GM12878 (cell line): ENCODE results near the gene SLC22A4. TPM values are rescaled to one million over a fixed set of nuclear protein-coding genes. Genes with fewer than 3 reads are reported as not detected.

Experiments
- ATAC-seq: fragments of 200-7000 bp; cut with Tn5 transposase; 3 replicates; pipeline ENCODE4 v1.9.1; 2020; ENCODE audit warnings: mild to moderate bottlenecking, moderate library complexity
- BruUV-seq: library from RNA; stranded (reverse); fragments of 400-500 nt; replicated peaks from 2 replicates; lab custom pipeline; 2021; lab: Mats Ljungman, UMichigan
- CTCF ChIA-PET: fragments of 300-600 bp; sonication (Branson Sonifier 250); formaldehyde crosslinking; extraction: SDS; loops from one replicate; lab custom pipeline; 2021; ENCODE audit warnings: inconsistent platforms; lab: Yijun Ruan, JAX
- POLR2A ChIA-PET: fragments of 350-600 bp; formaldehyde crosslinking; extraction: SDS; loops from one replicate; lab custom pipeline; 2021; ENCODE audit warnings: inconsistent platforms; lab: Charles Lee
- RAD21 ChIA-PET: fragments of 300-600 bp; sonication (Branson Sonifier 250); formaldehyde crosslinking; loops from one replicate; lab custom pipeline; 2023; ENCODE audit warnings: antibody characterized with exemption; ENCODE audit not compliant: unreplicated experiment; lab: Charles Lee
- SMC1A ChIA-PET: fragments of 300-600 bp; sonication (Branson Sonifier 250); formaldehyde crosslinking; loops from one replicate; lab custom pipeline; 2023; ENCODE audit not compliant: unreplicated experiment, uncharacterized antibody; lab: Charles Lee
- DNase-seq: peaks from one replicate; pipeline ENCODE4 v3.0.0-alpha.2; 2011; ENCODE audit warnings: low read depth, low spot score
- FAIRE-seq: peaks from 3 replicates; lab custom pipeline; 2011; peaks lifted over from hg19 to GRCh38; lab: Jason Lieb, UNC
- H2AFZ ChIP-seq: 2 replicates; pipeline ENCODE4 v1.6.0; 2011; ENCODE audit warnings: low read depth, low read length, control low read depth; ENCODE audit not compliant: control insufficient read depth
- H3K27ac ChIP-seq: 2 replicates; pipeline ENCODE4 v1.5.1; 2011; ENCODE audit warnings: control low read depth; ENCODE audit not compliant: control insufficient read depth, insufficient read depth
- H3K27me3 ChIP-seq, 2 experiments: replicated peaks in 1 of 2; 2 replicates each; pipeline versions ENCODE4 v1.6.0 to v1.6.1; 2011; ENCODE audit warnings: low read length in 1 of 2; ENCODE audit not compliant: control insufficient read depth in 2 of 2, insufficient read depth in 2 of 2
- H3K36me3 ChIP-seq, 2 experiments: 2 replicates each; pipeline ENCODE4 v1.5.1; 2011; ENCODE audit warnings: low read length in 1 of 2; ENCODE audit not compliant: control insufficient read depth in 2 of 2, insufficient read depth in 2 of 2
- H3K4me1 ChIP-seq: 2 replicates; pipeline ENCODE4 v1.6.1; 2011; ENCODE audit warnings: mild to moderate bottlenecking, low read length, moderate library complexity, mixed read lengths; ENCODE audit not compliant: control insufficient read depth, insufficient read depth
- H3K4me2 ChIP-seq: 2 replicates; pipeline ENCODE4 v1.6.0; 2011; ENCODE audit warnings: control low read depth; ENCODE audit not compliant: control insufficient read depth, insufficient read depth
- H3K4me3 ChIP-seq: fragments of 200-600 bp; sonication (generic); 2 replicates; pipeline ENCODE4 v1.5.1; 2016
- H3K79me2 ChIP-seq: 2 replicates; pipeline ENCODE4 v1.6.0; 2011; ENCODE audit warnings: low read length; ENCODE audit not compliant: control insufficient read depth, insufficient read depth
- H3K9ac ChIP-seq: 2 replicates; pipeline ENCODE4 v1.8.0; 2011; ENCODE audit warnings: low read length, control low read depth, mixed read lengths; ENCODE audit not compliant: control insufficient read depth, insufficient read depth
- H3K9me3 ChIP-seq: replicated peaks from 3 replicates; pipeline ENCODE4 v1.5.1; 2011; ENCODE audit warnings: mild to moderate bottlenecking, low read length; ENCODE audit not compliant: control insufficient read depth, insufficient read depth
- H4K20me1 ChIP-seq: 2 replicates; pipeline ENCODE4 v1.6.0; 2011; ENCODE audit not compliant: control insufficient read depth, insufficient read depth
- CBX3 ChIP-seq: fragments of 200-600 bp; sonication (generic); IDR thresholded peaks from 2 replicates; pipeline ENCODE4 v1.6.1; 2016; ENCODE audit warnings: low read depth, borderline replicate concordance
- CTCF ChIP-seq, 3 experiments: IDR thresholded peaks in 2 of 3; conservative IDR thresholded peaks in 1 of 3; 2 replicates each; pipeline ENCODE4 v1.5.1; 2011; ENCODE audit warnings: low read depth in 3 of 3, low read length in 3 of 3, mild to moderate bottlenecking in 3 of 3, control low read depth in 2 of 3, moderate library complexity in 2 of 3, inconsistent platforms in 1 of 3, mixed read lengths in 1 of 3; ENCODE audit not compliant: control insufficient read depth in 2 of 3, insufficient read depth in 1 of 3; ENCODE audit errors: extremely low read depth in 1 of 3
- FOXM1 ChIP-seq: IDR thresholded peaks from 2 replicates; pipeline ENCODE4 v1.6.1; 2012; ENCODE audit warnings: low read depth, mild to moderate bottlenecking, inconsistent platforms, low read length, moderate library complexity
- IKZF2 ChIP-seq, 2 experiments: fragments of 450-650 bp; IDR thresholded peaks; 2 replicates each; pipeline ENCODE4 v1.6.1; 2017; ENCODE audit warnings: mild to moderate bottlenecking in 2 of 2, moderate library complexity in 2 of 2
- JUNB ChIP-seq: IDR thresholded peaks from 2 replicates; pipeline ENCODE4 v1.6.1; 2016; ENCODE audit warnings: antibody characterized with exemption, mild to moderate bottlenecking
- REST ChIP-seq: IDR thresholded peaks from 2 replicates; pipeline ENCODE4 v1.6.1; 2012; ENCODE audit warnings: mild to moderate bottlenecking, low read depth, low read length
- SP1 ChIP-seq: IDR thresholded peaks from one replicate; pipeline ENCODE4 v1.6.1; 2011; ENCODE audit warnings: low read depth, low read length
- in situ Hi-C: fragments of 300-500 bp; cut with MboI; formaldehyde crosslinking; loops from 9 replicates; pipeline ENCODE4 v1.14.3; 2018; ENCODE audit warnings: mixed read lengths
- intact Hi-C: fragments of 100-400 bp; cut with micrococcal nuclease; formaldehyde crosslinking; loops from one replicate; pipeline ENCODE4 v1.14.2; 2022; ENCODE audit not compliant: unreplicated experiment
- polyA plus RNA-seq, 11 experiments: library from polyadenylated mRNA; depleted of rRNA in 4 of 11; unstranded in 6 of 11; stranded (reverse) in 5 of 11; fragments of >200 nt; fragmentation: Nextera tagmentation in 4 of 11; fragmentation: Illumina TruSeq in 1 of 11; extraction: Ambion mirVana in 4 of 11; extraction: Trizol in 1 of 11; gene quantifications; 1 replicate in 1 of 11; 2 replicates in 10 of 11; pipeline versions ENCODE4 v1.2.1 to v1.2.3, GENCODE V29; 2011 to 2016; ENCODE audit warnings: inconsistent platforms in 2 of 11, missing spikeins in 2 of 11, low read depth in 1 of 11
- total RNA-seq, 4 experiments: library from RNA; depleted of rRNA in 3 of 4; stranded (reverse); fragments of >200 nt in 3 of 4; fragmentation: Illumina TruSeq in 1 of 4; extraction: Trizol in 1 of 4; gene quantifications; 2 replicates each; pipeline versions ENCODE4 v1.2.1 to v1.2.3, GENCODE V29; 2013 to 2021

SLC22A4 gene
- total and polyA plus RNA-seq, 10 of the 15 experiments (the other 5 are each of a cell fraction or from before 2014, with no cell fraction given) = 0.04 to 0.61 (median 0.10) TPM; not detected in 2

GRCh38 chr5:132245593-132245992 is 48.6 kb upstream of the SLC22A4 start (continued):
- TF ChIP-seq JUNB (no peak), IKZF2 (IDR thresholded peaks at IDR 0.05) (no peak), CBX3 (no peak)
- TF ChIP-seq, all 136 proteins: peak for 0

- H3K4me2 ChIP-seq = no peak overlapping the region
- FAIRE-seq (no peak), DNase-seq (no peak), ATAC-seq (no peak)
- H3K27me3 ChIP-seq = no peaks in the 10 kb centered on the region; a peak in 1 of 4 replicates
- intact Hi-C loops = no loop called here
- ChIA-PET SMC1A (interaction anchor here (1.8 kb wide), 1 partner anchor 9 kb away, joined by 5 read pairs; no protein-coding TSS in a partner anchor), RAD21 (interaction anchor here (1.1 kb wide), 1 partner anchor 9 kb away, joined by 5 read pairs; no protein-coding TSS in a partner anchor), POLR2A (interaction anchor here (1.2 kb wide), 1 partner anchor 607 kb away, joined by 3 read pairs; no protein-coding TSS in a partner anchor), CTCF (interaction anchor here (0.8 to 8.7 kb wide), 3 partner anchors 8 to 44 kb away, joined by 3 to 74 read pairs (median 4); no protein-coding TSS in a partner anchor)
- no peaks in the 10 kb centered on the region for H3K36me3 ChIP-seq
- peaks cover 3% of the 10 kb centered on the region for H3K9me3 ChIP-seq
- TF ChIP-seq CTCF (IDR thresholded peaks at IDR 0.05 in 2 of 3, conservative IDR thresholded peaks at IDR 0.05 in 1 of 3; ENCODE audit: control insufficient read depth in 2 of 3, extremely low read depth in 1 of 3, insufficient read depth in 1 of 3, low read depth in 3 of 3, low read length in 3 of 3) (no peak), FOXM1 (no peak), REST (no peak), SP1 (no peak)
- H3K27ac ChIP-seq = no peak overlapping the region
- no peaks in the 10 kb centered on the region for H3K4me1 ChIP-seq
- BruUV-seq = no TSS peak
- no peaks in the 10 kb centered on the region for H4K20me1 ChIP-seq
- in situ Hi-C loops = no loop called here
- no peak overlapping the region for H3K9ac ChIP-seq
- H3K79me2 ChIP-seq = no peaks in the 10 kb centered on the region
- H2AFZ ChIP-seq = no peak overlapping the region
- no peak overlapping the region for H3K4me3 ChIP-seq
These were observed 47.4 kb upstream of the SLC22A4 start for GRCh38 chr5:132246806-132247205.
